ENCODE results near the gene ARVCF.

The ARVCF gene

GRCh38 chr22:20002128-20002527, 14.5 kb downstream of the ARVCF start:
- no peak for FAIRE-seq
- no peak for DNase-seq (ENCODE audit: insufficient read length, low spot score)

- peak; percentile 36 for FAIRE-seq
Observed at GRCh38 chr22:20001082-20001638, 15.5 kb downstream of the ARVCF start.

GRCh38 chr22:20000246-20001081, 16.2 kb downstream of the ARVCF start:
- FAIRE-seq (no peak), DNase-seq (ENCODE audit: insufficient read length, low spot score) (no peak)

More at GRCh38 chr22:20001082-20001638, 15.5 kb downstream of the ARVCF start:
- DNase-seq (ENCODE audit: insufficient read length, low spot score), result no peak

GRCh38 chr22:19998991-19999820, 17.4 kb downstream of the ARVCF start:
- DNase-seq (ENCODE audit: insufficient read length, low spot score), result no peak
- no peak for FAIRE-seq

GRCh38 chr22:19998232-19998951, 18.2 kb downstream of the ARVCF start:
- no peak for DNase-seq (ENCODE audit: insufficient read length, low spot score)
- FAIRE-seq, result no peak

- DNase-seq (ENCODE audit: insufficient read length, low spot score), result no peak
- no peak for FAIRE-seq
Observed at GRCh38 chr22:19997561-19998231, 18.9 kb downstream of the ARVCF start.

- no peak for DNase-seq (ENCODE audit: insufficient read length, low spot score)
- no peak for FAIRE-seq
Observed at GRCh38 chr22:19996694-19997384, 19.8 kb downstream of the ARVCF start.

- no peak for DNase-seq (ENCODE audit: insufficient read length, low spot score)
- FAIRE-seq, result no peak
Observed at GRCh38 chr22:19995611-19996339, 20.8 kb downstream of the ARVCF start.

- DNase-seq (ENCODE audit: insufficient read length, low spot score), result no peak
- FAIRE-seq, result no peak
Observed at GRCh38 chr22:19994851-19995610, 21.6 kb downstream of the ARVCF start.

GRCh38 chr22:19993926-19994325, 22.7 kb downstream of the ARVCF start:
- no peak for FAIRE-seq
- no peak for DNase-seq (ENCODE audit: insufficient read length, low spot score)

- FAIRE-seq, result no peak
- no peak for DNase-seq (ENCODE audit: insufficient read length, low spot score)
Observed at GRCh38 chr22:19992921-19993355, 23.7 kb downstream of the ARVCF start.

- DNase-seq (ENCODE audit: insufficient read length, low spot score) (no peak), FAIRE-seq (no peak)
Observed at GRCh38 chr22:19992481-19992911, 24.1 kb downstream of the ARVCF start.

- no peak for DNase-seq (ENCODE audit: insufficient read length, low spot score)
- no peak for FAIRE-seq
Observed at GRCh38 chr22:19991645-19992451, 24.8 kb downstream of the ARVCF start.

- no peak for FAIRE-seq
- no peak for DNase-seq (ENCODE audit: insufficient read length, low spot score)
Observed at GRCh38 chr22:19991395-19991644, 25.3 kb downstream of the ARVCF start.

- FAIRE-seq (no peak), DNase-seq (ENCODE audit: insufficient read length, low spot score) (no peak)
Observed at GRCh38 chr22:19990609-19991394, 25.8 kb downstream of the ARVCF start.

- DNase-seq (ENCODE audit: insufficient read length, low spot score) (no peak), FAIRE-seq (no peak)
Observed at GRCh38 chr22:19990188-19990587, 26.4 kb downstream of the ARVCF start.

- no peak for FAIRE-seq
- DNase-seq (ENCODE audit: insufficient read length, low spot score), result no peak
Observed at GRCh38 chr22:19989725-19990067, 26.9 kb downstream of the ARVCF start.

Data from HTR-8/SVneo (cell line).